ENCODE measurements around the gene WDR76. TPM values are rescaled to one million over a fixed set of nuclear protein-coding genes. Genes with fewer than 3 reads are reported as not detected.

Gene WDR76
- total RNA-seq, 2 donors from 2014 or later = 1.7 to 3.7 TPM

DNA sequence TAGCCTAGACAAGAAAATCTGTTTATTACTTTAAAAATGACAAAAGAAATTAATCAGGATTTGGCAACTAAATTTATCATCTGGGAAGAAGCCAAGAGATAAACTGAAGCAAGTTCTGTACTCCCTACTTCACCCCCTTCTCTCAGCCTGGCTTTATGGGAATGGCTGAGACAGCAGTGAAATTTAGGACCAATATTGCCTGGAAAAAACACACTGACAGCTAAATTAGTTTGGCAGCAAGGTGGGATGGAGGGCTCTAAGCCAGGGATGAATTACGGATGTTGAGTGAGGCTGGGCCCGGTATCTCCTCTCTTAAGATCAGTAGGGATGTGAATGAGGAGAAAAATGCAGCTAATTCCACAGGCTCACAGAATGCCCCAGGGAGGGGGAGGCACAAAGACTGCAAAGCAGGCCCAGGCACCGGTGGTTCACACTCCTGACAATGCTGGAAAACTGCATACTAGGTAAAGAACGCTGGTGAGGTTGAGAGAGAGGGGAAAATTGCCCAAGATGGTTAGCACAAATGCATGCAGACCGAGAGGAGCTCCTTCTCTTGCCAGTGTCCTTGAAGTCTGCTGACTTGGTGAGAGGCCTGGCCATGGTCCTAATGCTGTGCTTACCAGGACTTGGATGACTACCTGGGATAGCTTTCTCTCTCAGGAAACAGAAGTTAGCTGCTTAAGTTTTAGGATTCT, 89.0 kb downstream of the WDR76 start:
- TF ChIP-seq CTCF (IDR thresholded peaks at IDR 0.05) = no peak
- Histone ChIP-seq H3K36me3 (no peaks in the 10 kb centered on the region), H3K27ac (peak overlapping the region; percentile 29 to 30), H3K4me3 (no peak overlapping the region), H3K27me3 (no peaks in the 10 kb centered on the region), H3K4me1 (peaks cover 0 to 69% of the 10 kb centered on the region in 2 donors), H3K9me3 (no peaks in the 10 kb centered on the region)
- DNase-seq (ENCODE audit: low spot score) = no peak

DNA sequence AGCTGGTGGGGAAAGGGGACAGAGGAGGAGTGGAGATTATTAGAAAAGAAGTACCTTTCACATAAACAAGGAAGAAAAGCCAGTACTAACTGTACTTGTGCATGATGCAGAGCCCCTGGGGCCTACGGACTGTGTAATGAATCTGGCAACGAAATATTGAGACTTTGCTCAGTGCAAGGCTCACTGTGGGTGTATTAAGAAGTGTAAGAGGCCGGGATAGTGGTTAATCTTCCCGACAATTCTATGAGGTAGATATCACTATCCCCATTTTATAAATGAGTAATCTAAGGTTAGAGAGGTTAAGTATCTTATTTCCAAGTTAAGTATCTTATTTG, 89.5 kb downstream of the WDR76 start:
- peak overlapping the region; percentile 29 to 30 for H3K27ac ChIP-seq

More for the DNA sequence above, 89.5 kb downstream of the WDR76 start:
- Histone ChIP-seq H3K4me1 (peaks cover 0 to 64% of the 10 kb centered on the region in 2 donors), H3K9me3 (no peaks in the 10 kb centered on the region), H3K27me3 (no peaks in the 10 kb centered on the region), H3K4me3 (no peak overlapping the region), H3K36me3 (no peaks in the 10 kb centered on the region)
- no peak for TF ChIP-seq CTCF (IDR thresholded peaks at IDR 0.05)
- no peak for DNase-seq (ENCODE audit: low spot score)

MicroRNAs encoded within 50 kb of the gene (microRNA counts, 767-probe panel; counts per million panel counts)
- microRNA hsa-miR-1282 = 0 to 31.0 counts per million in 2 donors

Small RNA genes lying within 50 kb of the gene (microRNA-seq; reads per million reads assigned to microRNA genes)
- 0 reads per million in 2 donors for gene MIR1282 (ENCODE audit: borderline number of aligned reads in 2 of 2, borderline replicate concordance in 1 of 2)

Other genes with a start within 250 kb of the WDR76 start
- gene PPIP5K1, start 236.8 kb upstream of the WDR76 start, total RNA-seq = 10 to 100 TPM in 1 of 2 donors, 1 to 10 TPM in 1; 8.3 to 12.3 TPM
- 1 to 10 TPM in 1 of 2 donors, not detected in 1; 4.6 TPM for gene CKMT1B, start 233.0 kb upstream of the WDR76 start, total RNA-seq
- under 1 TPM in 1 of 2 donors, not detected in 1; 0.39 TPM for gene STRC, start 208.2 kb upstream of the WDR76 start, total RNA-seq
- 1 to 10 TPM in 1 of 2 donors, under 1 TPM in 1; 0.26 to 1.7 TPM for gene CATSPER2, start 178.2 kb upstream of the WDR76 start, total RNA-seq
- gene CKMT1A, start 133.1 kb upstream of the WDR76 start, total RNA-seq = 1 to 10 TPM; 1.9 to 3.3 TPM
- gene PDIA3, start 80.6 kb upstream of the WDR76 start, total RNA-seq = 10 to 100 TPM; 77.9 to 82.4 TPM
- 1 to 10 TPM; 2.4 to 2.6 TPM for gene ELL3, start 50.0 kb upstream of the WDR76 start, total RNA-seq
- gene SERF2, start 34.7 kb upstream of the WDR76 start, total RNA-seq = 100 to 1,000 TPM; 651 to 803 TPM
- under 1 TPM in 1 of 2 donors, not detected in 1; 0.71 TPM for gene SERINC4, start 26.8 kb upstream of the WDR76 start, total RNA-seq
- 10 to 100 TPM; 15.0 to 16.5 TPM for gene HYPK, start 26.4 kb upstream of the WDR76 start, total RNA-seq
- 10 to 100 TPM; 12.3 to 16.6 TPM for gene MFAP1, start 2.3 kb upstream of the WDR76 start, total RNA-seq